ENCODE results near the gene BMP8B.
A peak's percentile ranks its signal among the peaks of the same experiment; 100 is the strongest.

BMP8B gene

DNA sequence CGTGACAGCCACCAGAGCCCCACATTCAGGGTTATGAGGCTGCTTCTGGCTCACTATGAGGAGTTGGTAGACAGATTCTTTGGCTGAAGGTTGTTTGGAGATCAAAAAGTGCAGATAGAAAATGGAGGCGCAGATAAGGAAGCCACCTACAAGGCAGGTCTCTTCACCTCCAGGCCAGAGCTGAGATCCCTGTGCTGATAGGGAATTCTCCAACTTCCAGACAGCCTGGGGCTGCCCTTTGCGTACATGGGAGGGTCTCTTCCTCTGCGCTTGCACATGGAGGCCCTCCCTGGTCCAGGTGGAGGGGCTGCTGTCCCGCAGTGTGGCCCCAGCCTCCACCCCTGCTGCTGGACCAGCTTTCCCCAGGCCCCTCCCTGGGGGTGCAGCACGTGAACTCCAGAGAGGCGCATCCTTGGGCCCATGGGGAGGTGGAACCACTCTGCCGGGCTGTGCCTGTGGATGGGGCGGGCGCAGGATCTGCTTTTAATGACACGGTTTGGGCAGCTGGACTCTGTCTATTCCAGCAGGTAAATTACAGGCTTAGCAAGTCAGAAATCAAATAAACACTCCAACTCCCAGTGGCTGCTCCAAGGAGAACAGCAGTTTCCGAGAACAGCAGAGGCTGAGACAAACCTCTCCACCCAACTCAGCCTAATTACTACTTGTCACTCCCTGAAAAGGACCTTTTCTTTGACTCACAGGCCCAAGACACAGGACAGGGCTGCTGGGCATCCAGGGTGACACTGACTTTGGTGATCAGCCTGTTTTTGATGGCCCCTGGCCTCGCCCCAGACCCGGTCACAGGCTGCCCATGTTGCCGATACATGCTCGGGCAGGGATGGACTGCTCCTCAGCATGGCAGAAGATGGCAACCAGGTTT lies 29.9 kb downstream of the BMP8B start:
- DNase-seq = no peak

DNA sequence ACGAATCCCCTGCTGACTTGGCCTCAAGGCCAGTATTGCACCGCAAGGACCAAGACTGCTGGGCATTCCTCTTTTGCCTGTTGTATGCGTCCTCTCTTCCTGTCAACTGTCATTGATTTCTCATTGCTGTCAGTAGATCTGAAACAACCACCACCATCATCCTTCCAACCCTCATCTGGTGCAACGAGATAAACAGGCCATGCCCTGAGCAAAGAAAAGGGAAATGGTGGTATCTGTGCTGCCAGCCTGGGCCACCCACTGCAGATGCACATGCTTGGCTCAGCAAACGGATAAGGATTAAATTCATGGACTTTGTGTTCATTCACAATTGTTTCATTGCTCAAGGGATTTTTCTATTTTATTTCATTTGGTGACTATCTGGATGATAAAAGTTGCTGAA lies 31.2 kb downstream of the BMP8B start:
- no peak for DNase-seq

DNA sequence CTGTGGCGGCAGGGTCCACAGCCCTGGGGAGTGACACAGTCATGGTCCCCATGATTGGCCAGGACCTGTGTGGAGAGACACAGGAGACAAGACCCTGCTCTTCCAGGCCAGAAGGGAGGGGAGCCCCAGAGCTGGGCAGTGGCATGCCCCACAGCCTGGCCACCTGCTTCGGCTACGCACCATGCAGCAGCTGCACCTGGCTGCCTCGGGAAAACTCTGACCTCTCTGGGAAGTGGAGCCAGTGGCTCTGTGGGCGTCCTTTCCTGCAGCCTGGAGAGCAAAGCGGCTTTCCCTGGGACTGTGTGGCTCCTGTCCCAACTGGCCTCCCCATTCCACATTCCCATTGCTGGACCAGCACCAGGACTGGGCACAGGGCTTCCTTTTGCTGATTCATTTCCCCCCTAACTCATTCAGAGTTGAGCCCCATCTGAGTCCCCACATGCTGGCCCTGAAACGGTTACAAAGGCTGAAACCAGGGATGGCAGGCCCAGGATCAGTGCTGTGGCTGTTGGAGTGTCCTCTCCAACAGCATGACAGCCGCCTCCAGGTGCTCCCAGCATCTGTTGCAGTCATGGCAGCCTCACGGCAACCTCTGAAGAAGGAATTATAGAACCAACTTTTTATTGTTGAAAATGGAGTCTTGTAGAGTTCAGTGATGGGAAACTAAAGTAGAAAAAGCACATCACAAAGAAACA lies 32.6 kb downstream of the BMP8B start:
- DNase-seq = no peak

DNA sequence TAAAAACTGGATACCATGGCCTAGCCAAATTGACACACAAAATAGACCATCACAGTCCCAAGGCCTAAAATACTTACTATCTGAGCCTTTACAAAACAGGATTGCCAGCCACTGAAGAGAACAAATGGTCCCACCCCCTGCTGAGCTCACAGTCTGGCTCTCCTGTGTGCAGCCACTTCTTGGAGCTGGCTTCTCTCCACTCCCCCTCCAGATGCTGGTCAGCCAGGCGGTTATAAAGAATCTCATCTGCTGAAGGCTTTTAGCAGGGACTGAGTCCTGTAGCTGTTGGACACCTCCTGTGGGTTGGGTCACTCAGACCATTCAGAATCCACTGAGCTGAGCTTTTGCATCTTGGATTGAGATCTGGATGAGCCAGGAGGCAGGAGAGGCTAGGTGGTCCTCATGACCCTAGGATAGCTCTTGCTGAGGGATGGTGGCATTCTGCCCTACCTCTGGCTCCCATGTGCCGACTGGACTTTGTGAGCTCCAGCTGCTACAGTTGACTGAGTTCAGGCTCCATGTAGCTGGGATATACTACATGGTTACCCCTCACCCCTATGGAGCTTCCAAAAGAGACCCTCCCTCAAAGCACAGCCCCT lies 33.7 kb downstream of the BMP8B start:
- DNase-seq = no peak

DNA sequence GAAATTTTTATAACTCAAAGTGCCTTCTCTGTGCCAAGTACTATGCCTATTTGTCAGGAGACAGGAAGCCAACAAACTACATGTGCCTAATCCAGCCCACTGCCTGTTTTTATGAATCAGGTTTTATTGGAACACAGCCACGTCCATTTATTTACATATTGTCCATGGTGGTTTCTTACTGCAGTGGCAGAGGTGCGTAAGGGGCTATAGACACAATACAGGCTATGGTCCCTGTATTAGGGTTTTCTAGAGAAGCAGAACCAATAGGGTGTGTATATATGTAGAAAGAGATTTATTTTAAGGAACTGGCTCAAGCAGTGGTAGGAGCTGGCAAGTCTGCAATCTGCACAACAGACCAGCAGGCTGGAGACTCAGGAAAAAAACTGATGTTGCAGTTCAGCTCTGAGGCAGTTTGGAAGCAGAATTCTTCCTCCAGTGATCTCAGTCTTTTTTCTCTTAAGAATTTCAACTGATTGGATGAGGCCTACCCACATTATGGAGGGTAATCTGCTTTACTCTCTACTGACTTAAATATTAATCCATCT lies 34.6 kb downstream of the BMP8B start:
- no peak for DNase-seq

DNA sequence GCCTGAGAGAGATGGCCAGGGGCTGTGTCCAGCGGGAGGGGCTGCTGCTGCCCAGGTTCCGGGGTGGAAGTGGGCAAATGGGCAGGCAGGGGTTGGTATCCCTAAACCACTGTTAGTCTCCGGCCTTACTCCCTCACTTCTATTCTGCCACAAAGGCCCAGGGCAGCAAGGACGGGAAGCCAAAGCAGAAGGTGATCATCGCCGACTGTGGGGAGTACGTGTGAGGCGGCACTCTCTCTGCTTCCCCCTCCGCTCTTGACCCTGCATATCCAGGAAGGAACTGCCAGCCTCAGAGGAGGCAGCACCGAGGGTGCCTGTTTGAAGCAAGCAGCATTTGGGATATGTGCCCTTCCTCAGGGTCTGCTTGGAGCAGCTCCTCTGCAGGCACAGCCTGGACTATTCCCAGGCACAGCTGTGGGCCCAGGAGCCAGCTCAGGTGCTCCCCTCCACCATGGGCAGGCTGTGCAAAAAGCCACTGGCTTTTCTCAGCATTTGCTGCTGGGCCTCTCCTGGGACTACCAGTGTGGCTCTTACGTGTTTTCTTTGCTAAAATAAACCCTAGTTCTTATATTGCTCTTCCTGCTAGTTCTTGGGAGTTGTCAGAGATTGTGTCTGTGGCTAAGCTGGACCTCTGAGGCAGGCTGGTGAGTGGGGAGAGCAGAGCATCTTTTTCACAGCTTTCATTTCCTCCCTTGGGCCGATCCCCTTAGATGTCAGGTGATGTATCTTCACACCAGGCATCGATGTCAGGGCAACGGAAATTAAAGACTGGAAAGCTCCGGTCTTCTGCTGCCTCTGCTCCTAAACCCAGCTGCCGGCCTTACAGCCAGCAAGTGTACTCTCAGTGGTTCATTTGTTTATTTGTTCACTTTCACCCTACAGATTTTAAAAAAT lies 35.3 kb downstream of the BMP8B start:
- DNase-seq = no peak

DNA sequence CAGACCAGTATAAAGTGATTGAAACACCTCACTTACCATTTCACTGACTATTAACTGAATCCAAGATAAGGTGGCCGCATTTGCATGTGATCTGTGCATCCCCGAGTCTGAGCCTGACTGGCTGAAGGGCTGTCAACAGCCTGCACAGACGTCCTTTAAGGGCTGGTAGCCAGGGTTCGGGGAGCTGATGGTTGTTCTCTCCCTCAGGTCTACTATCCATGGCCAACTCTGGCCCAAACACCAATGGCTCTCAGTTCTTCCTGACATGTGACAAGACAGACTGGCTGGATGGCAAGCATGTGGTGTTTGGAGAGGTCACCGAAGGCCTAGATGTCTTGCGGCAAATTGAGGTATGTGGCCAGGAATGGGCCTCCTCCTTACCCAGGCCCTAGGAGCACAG lies 36.0 kb downstream of the BMP8B start:
- no peak for DNase-seq

DNA sequence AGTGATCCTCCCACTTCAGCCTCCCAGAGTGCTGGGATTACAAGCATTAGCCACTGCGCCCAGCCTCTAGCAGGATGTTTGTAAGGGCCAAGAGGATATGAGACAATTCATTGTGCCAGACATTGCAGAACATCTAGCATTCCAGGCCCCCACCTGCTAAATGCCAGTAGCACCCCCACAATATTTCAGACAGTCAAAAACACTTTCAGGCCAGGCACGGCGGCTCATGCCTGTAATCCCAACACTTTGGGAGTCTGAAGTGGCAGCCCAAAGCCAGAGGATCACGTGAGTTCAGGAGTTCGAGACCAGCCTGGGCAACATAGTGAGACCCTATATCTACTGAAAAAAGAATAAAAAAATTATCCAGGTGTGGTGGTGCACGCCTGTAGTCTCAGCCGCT lies 37.1 kb downstream of the BMP8B start:
- DNase-seq = no peak

DNA sequence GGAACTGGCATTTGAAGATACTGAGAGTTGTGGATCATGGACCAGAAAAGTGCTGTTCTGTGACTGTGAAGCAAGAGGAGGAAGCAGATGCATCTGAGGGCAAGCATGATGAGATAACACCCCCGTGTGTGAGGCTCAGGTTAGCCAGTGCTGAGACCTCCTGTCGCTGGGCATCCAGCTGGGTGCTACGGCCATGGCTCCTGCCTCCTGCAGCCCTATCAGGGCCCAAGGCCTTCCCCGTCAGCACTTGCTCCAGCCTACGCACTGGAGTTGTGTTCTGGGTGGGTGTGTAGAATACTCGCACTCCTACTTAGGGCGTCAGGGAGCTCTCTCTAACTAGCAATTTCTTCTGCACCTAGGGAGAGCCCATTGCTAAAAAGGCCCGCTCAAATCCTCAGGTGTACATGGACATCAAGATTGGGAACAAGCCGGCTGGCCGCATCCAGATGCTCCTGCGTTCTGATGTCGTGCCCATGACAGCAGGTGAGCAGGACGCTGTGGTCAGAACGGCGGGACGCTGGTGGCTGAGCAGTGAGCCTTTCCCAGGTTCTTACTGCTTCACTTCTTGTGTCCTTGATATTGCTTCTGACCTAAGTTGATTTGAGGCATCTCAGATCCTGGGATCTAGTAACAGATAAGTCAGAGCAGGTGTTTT lies 43.5 kb downstream of the BMP8B start:
- no peak for DNase-seq

DNA sequence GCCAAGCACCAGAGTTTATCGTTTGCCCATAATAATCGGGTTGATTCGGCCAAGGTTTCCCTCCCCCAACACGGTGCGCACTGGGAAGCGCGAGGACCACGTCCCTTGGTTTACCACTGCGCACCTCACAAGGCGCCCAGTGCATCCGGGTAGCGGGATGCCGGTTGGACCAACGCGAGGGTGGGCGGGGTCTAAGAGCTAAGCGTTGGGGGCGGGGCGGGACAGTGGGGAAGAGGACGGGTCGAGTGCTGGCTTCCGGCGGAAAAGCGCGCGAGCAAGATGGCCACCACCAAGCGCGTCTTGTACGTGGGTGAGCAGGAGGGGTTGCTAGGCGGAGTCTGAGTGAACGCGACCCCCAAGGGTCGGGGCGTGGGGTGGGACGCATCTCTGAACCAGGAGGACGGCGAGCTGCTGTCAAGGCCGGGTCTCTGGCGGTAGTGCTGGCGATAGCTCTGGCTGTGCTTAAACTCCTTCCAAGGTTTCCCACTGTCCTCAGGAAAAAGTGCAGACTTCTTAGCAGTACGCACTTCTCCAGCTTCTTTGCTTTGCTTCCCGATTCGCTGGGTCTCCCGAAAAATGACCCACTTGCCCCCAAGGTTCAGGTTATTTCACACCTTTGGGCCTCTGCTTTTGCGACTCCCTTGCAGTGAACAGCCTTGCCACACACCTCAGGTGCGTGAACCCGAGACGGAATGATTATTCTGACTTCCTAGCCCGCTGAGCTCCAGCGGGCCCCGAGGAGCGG lies 49.9 kb downstream of the BMP8B start, which contains the start of gene PPIE:
PPIE (plus strand) TSS at position 261 of the 745 bp plus-strand sequence; CDS start at position 280, 19 bp downstream.
- peak; percentile 79 for DNase-seq

DNA sequence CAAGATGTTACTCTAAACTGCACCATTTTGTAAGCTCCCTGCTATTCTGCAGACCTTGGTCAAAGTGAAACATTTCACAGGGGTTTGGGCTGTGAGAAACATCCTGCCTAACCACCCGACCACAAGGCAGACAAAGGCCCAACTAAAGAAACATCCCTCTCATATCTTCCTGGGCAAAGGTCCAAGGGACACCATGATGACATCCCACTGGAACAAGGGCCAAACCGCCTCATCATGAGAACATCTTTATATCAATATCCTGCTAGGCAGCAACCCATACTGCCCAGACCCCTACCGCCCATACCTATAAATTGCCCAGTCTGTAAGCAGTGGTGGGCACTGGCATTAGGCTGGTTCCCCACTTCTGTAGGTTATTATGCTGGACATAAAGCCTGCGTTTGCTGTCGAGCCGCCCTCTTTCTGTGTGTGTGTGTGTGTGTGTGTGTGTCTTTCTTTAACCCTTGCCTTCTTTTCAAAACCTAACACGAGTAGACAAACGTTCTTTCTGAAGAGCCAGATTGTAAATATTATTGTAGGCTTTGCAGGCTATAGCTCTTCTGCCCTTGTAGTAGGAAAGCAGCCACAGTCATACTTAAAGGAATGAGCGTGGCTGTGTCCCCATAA lies 51.0 kb downstream of the BMP8B start:
- DNase-seq = no peak

DNA sequence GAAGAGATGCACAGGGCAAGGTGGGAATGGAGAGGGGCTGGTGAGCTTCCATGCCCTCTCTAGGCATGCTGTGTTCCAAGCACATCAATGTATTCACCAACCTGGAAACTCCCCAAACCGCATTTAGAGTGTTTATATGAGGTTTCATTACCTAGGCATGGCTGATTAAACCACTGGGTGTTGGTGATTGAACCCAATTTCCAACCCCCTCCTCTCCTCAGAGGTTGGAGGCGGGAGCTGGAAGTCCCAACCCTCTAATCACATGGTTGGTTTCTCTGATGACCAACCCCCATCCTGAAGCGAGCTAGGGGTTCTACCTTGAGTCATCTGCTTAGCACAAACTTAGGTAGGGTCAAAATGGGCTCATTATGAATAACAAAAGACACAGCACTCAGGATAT lies 52.9 kb downstream of the BMP8B start:
- no peak for DNase-seq

DNA sequence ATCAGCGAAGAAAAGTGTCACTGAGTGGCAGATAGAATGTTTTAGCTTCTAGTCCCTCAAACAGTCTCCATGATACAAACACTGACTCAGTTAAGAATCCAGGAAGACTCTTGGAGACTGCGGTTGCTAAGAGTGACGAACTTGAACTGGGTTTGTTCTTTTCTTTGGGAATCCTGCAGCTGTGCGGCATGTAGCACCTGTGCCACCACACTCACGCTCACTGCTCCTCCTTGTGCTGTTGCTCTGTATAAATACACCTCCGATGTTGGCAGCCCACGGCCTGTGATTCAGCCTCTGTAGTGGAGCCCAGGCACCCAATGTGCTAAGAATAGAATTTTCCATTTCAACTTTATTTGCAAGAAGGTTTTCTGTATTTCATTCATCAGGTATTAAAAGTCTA lies 55.5 kb downstream of the BMP8B start:
- no peak for DNase-seq

DNA sequence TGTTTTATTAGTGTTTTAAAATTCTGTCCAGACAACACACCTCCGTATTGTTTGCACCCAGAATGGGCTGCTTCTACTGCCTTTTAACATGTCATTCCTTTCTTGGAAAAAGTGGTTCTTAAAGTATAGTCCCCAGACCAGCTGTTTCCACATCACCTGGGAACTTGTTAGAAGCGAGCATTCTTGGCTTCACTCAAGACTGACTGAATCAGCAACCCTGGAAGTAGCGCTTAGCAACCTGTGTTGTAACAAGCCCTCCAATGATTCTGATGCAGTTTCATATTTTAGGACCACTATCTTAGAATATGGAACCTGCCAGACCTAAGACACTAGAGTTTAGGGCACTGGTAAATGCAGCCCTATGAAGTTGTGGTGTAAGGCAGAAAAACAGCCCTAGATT lies 55.9 kb downstream of the BMP8B start:
- DNase-seq = no peak

DNA sequence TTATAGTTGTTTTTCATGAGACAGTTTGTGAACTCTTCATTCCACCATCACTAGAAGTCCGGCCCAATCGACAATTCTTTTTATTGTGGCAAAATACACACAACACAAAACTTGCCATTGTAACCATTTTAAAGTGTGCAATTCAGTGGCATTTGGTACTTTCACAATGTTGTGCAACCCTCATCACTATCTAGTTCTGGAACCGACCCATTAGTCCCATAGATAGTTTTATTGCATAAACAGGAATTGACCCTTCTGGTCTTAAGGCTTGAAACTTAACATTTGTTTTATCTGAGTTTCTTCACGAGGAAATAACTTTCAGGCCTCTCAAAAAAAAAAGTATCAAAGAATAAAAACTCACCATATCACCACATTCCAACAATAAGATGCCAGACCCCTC lies 58.8 kb downstream of the BMP8B start:
- DNase-seq = no peak

DNA sequence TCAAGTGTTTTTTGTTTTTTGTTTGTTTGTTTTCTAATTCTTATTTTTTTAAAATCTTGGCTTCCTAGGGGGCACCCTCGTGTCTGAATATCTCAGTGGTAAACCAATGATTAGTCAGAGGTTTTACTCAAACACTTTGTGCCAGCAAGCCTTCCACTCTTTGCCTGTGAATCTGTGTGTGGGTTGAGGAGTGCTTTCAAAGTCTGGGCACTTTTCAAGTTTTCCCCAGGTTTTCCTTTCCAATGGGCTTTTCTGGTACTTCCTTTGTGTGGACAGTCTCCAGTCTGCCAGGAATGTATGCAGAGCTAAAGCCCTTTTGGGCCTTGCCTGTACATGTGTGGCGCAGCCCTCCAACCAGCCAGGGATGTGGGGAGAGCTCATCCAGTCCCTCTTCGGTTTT lies 59.6 kb downstream of the BMP8B start:
- no peak for DNase-seq

DNA sequence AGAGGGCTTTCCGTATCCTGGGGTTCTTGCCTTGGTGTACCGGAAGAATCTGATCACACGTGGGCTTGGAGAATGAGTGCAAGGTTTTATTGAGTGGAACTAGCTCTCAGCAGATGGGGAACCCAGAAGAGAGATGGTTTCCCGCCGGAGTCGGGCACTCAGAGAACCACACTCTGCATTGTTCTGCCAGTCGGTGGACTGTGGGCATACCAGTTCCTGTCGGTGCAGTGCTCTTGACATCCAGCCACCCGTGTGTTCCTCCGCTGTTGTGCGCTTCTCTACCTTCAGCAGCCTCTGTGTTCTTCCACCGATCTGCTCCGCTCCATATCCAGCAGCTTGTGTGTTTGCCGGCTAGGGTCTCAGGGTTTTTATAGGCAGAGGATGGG lies 60.7 kb downstream of the BMP8B start:
- DNase-seq = no peak

DNA sequence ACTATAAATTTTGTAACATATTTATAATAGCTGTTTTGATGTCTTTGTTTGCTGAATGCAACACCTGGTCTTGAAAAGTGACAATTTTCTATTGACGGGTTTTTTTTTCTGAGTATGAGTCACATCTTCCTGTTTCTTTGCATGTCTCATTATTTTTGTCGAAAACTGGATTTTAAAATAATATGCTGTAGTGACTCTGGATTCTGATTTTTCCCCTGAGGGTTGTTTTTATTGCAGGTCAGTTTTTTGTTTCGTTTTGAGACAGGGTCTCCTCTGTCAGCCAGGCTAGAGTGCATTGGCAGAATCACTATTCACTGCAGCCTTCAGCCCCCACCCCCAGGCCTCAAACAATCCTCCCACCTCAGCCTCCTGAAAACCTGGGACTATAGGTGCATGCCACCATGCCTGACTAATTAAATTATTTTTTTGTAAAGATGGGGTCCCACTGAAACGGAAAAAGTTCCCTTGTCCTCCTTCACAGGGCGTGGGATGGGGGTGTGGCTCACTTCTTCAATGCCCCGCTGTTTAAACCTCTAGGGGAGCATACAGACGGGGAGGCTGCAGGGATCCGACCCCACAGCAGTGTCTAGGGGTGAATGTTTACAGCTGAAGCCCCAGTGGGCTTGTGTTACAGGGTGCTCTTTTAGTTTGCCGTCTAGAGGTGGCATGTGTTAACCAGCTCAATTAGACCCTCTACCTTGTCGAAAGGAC lies 61.3 kb downstream of the BMP8B start:
- no peak for DNase-seq

DNA sequence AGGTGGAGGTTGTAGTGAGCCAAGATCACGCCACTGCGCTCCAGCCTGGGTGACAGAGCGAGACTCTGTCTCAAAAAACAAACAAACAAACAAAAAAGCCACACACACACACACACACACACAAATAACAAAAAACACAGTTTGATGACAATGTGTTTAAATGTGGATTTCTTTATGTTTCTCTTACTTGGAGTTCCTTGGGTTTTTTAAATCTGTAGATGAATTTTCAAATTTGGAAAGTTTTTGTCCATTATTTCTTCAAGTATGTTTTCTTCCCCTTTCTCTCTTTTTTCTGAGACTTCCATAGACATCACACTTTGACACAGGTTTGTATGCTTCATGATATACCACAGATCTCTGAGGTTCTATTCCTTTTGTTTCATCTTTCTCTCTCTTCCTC lies 62.1 kb downstream of the BMP8B start:
- no peak for DNase-seq

DNA sequence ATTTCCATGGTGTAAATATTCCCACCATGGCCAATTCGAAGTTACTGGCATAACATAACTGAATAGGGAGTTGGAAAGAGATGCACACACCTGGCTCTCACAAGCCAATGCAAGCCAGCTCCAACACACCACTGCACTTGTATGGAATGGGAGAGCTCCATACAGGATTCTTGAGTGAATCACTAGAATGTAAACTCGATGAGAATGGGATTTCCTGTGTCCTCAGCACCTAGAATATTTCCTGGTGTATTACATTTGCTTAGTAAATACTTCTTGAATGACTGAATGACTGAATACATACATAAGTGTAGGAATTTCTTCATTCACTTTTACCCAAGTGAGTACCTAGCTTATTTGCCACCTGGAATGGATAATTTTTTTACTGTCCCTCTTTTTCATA lies 66.2 kb downstream of the BMP8B start:
- DNase-seq = no peak

Measured in effector CD8-positive, alpha-beta T cell (primary cell).